GM12872 (cell line): ENCODE results near the gene ZNF26.

Source experiments
- CTCF ChIP-seq: IDR thresholded peaks from 3 replicates; pipeline ENCODE4 v1.5.1; 2011; ENCODE audit warnings: low read depth, mild to moderate bottlenecking, low read length, moderate library complexity; ENCODE audit not compliant: insufficient read depth

Gene ZNF26

DNA sequence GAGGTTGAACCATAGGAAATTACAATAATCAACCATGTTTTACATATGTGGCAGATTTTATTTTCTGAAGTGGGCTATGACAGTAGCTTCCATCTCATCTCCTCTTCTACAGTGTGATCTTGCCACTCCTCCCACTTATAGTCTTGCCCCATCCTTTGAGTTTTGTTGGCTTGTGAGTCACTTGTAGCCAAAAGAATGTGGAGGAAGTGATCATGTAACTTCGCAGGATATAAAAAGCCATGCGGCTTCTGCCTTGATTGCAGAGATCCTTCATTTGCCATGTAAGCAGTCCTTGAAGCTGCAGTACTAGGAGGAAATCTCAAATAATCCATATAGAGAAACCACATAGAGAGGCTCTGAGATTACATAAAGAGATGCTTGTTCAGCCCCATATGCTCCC is 37.4 kb downstream of the ZNF26 start:
- no peak for TF ChIP-seq CTCF

DNA sequence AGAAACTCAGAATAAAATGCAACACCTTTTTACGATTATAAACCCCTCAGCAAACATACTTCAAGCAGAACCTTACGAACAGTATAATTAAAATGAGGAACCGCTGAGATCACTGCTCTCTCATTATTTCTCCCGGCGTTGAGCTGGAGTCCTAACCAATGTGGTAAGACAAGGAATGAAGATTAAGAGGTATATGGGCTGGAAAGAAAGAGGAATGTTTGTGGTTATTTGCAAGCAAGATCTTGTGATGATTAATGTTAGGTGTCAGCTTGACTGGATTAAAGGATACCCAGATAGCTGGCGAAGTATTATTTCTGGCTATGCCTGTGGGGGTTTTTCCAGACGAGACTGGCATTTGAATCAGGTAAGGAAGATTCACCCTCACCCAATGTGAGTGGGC is 40.8 kb downstream of the ZNF26 start:
- no peak for TF ChIP-seq CTCF

DNA sequence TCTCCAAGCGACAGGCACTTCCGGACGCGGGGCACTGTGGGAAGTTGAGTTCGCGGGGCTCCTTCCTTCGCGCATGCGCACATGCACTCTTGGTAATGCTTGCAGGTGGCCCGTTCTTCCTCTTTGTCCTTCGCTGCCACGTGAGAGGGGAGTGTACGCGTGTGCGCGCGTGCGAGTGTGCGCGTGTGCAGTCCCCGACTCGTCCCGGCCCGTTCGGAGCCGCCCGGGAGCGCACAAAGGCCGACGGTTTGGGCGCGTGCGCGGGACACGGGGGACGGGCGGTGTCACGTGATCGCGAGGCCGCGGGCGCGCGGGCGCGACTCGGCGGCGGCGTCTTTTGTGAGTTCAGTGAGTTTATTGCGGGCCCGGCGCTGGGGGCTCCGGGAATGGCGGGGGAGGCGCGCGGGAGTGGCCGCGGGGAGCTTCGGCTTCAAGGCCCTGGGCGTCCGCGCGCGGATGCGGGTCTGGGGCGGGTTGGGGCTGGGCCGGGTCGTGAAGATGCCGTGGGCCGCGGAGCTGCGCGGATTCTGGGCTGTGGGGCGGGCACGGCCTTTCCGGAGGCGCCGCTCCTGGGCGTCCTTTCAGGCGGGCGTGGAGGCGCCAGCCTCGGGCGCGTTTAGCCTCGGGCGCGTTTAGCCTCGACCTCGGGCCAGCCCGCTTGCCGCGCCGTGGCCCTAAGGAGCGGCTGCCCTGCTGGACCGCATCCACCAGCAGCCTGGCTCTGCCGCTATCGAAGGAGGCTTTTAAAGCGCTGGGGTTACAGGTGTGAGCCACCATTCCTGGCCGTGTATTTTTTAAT is 51.2 kb downstream of the ZNF26 start, which contains the start of gene ZNF84:
TSS of gene ZNF84 (plus strand) at position 303 of the 799 bp plus-strand sequence. CDS start 3,959 bp downstream, outside the sequence.
- no peak for TF ChIP-seq CTCF

GRCh38 chr12:133038118-133038709 is 52.0 kb downstream of the ZNF26 start:
- TF ChIP-seq CTCF = no peak

GRCh38 chr12:133046698-133047097 is 60.5 kb downstream of the ZNF26 start:
- no peak for TF ChIP-seq CTCF

DNA sequence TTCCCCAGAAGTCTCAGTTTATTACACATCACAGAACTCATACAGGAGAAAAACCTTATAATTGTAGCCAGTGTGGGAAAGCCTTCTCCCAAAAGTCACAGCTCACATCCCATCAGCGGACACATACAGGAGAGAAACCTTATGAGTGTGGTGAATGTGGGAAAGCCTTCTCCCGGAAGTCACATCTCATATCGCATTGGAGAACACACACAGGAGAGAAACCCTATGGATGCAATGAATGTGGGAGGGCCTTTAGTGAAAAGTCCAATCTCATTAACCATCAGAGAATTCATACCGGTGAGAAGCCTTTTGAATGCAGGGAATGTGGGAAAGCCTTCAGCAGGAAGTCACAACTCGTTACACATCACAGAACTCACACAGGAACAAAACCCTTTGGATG is 71.3 kb downstream of the ZNF26 start:
- no peak for TF ChIP-seq CTCF

DNA sequence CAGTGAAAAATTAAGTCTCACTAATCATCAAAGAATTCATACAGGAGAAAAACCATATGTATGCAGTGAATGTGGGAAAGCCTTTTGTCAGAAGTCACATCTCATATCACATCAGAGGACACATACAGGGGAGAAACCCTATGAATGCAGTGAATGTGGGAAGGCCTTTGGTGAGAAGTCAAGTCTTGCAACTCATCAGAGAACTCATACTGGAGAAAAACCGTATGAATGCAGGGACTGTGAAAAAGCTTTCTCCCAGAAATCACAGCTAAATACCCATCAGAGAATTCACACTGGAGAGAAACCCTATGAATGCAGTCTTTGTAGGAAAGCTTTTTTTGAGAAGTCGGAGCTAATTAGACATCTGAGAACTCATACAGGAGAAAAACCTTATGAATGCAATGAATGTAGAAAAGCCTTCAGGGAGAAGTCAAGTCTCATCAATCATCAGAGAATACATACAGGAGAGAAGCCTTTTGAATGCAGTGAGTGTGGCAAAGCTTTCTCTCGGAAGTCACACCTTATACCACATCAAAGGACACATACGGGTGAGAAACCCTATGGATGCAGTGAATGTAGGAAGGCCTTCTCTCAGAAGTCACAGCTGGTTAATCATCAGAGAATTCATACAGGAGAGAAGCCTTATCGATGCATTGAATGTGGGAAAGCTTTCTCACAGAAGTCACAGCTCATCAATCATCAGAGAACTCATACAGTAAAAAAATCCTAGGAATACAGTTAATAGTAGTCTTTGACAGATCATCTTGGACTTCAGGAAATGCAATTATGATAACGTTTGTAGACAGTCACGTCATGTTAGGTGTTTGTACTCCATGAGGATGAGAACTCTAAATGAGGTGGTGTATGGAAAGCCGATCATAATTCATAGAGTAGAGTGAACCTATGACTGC is 72.3 kb downstream of the ZNF26 start:
- no peak for TF ChIP-seq CTCF
